ENCODE data around the gene PRRC2C. TPM values are rescaled to one million over a fixed set of nuclear protein-coding genes. Genes with fewer than 3 reads are reported as not detected.

The PRRC2C gene
- total and polyA plus RNA-seq, 2 of the 13 experiments (the other 11 are each of a cell fraction or from before 2014, with no cell fraction given): 46.2 to 57.0 TPM

GRCh38 chr1:171457412-171457811 lies 27.9 kb upstream of the PRRC2C start:
- no peak for ATAC-seq
- TF ChIP-seq ZNF878 (CRISPR knock-in tag; IDR thresholded peaks at IDR 0.05) (no peak), MAFK (conservative IDR thresholded peaks at IDR 0.05 in 1 of 2, IDR thresholded peaks at IDR 0.05 in 1 of 2; ENCODE audit: low read length in 2 of 2) (peak; percentile 13 to 54; a peak in 2 of 4 replicates), ZNF674 (CRISPR knock-in tag; IDR thresholded peaks at IDR 0.05; ENCODE audit: low read depth) (no peak)
- TF ChIP-seq, protein P1, sequence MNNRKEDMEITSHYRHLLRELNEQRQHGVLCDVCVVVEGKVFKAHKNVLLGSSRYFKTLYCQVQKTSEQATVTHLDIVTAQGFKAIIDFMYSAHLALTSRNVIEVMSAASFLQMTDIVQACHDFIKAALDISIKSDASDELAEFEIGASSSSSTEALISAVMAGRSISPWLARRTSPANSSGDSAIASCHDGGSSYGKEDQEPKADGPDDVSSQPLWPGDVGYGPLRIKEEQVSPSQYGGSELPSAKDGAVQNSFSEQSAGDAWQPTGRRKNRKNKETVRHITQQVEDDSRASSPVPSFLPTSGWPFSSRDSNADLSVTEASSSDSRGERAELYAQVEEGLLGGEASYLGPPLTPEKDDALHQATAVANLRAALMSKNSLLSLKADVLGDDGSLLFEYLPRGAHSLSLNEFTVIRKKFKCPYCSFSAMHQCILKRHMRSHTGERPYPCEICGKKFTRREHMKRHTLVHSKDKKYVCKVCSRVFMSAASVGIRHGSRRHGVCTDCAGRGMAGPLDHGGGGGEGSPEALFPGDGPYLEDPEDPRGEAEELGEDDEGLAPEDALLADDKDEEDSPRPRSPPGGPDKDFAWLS (CRISPR knock-in tag; IDR thresholded peaks at IDR 0.05; ENCODE audit: borderline replicate concordance): no peak
- FAIRE-seq: no peak
- Histone ChIP-seq H3K4me2 (ENCODE audit: low read depth, low read length) (no peak overlapping the region), H3K4me3 (replicated peaks in 1 of 3; ENCODE audit: insufficient read depth in 1 of 3, low read depth in 2 of 3, low read length in 3 of 3) (no peak overlapping the region), H3K36me3 (replicated peaks in 1 of 2; ENCODE audit: control insufficient read depth in 1 of 2, insufficient read depth in 2 of 2, low read length in 2 of 2) (no peaks in the 10 kb centered on the region), H2AFZ (ENCODE audit: low read length) (no peak overlapping the region), H4K20me1 (ENCODE audit: insufficient read depth, low read length) (no peaks in the 10 kb centered on the region), H3K79me2 (ENCODE audit: insufficient read depth, low read length) (no peaks in the 10 kb centered on the region), H3K4me1 (ENCODE audit: insufficient read depth, low read length) (peaks cover 10% of the 10 kb centered on the region), H3K27ac (ENCODE audit: extremely low read length, insufficient read depth, low read length) (no peak overlapping the region), H3K9ac (ENCODE audit: insufficient read depth, low read depth, low read length) (no peak overlapping the region), H3K9me3 (ENCODE audit: low read length) (no peaks in the 10 kb centered on the region), H3K27me3 (ENCODE audit: control insufficient read depth in 1 of 2, insufficient read depth in 2 of 2, low read length in 2 of 2) (no peaks in the 10 kb centered on the region)
- ChIA-PET POLR2A (no interaction called here), CTCF (ENCODE audit: low intra/inter-chr PET ratio, low total read pairs) (no interaction called here)
- DNase-seq (ENCODE audit: low spot score): no peak
- 18% methylated on average over 2 of the region's 2 CpGs for WGBS (ENCODE audit: low lambda C conversion rate)
- intact Hi-C loops (cut with micrococcal nuclease; ENCODE audit: unreplicated experiment): no loop called here
- BruUV-seq (replicated peaks): no TSS peak
- in situ Hi-C loops (cut with HindIII; ENCODE audit: extremely low pct_ligation_motif_present, low pct_unique_long_range_greater_than_20kb): no loop called here

- no peak overlapping the region for H2AFZ ChIP-seq (ENCODE audit: low read length)
- no peaks in the 10 kb centered on the region for H3K79me2 ChIP-seq (ENCODE audit: insufficient read depth, low read length)
- ATAC-seq (peak; percentile 51), FAIRE-seq (no peak), DNase-seq (ENCODE audit: low spot score) (no peak)
- in situ Hi-C loops (cut with HindIII; ENCODE audit: extremely low pct_ligation_motif_present, low pct_unique_long_range_greater_than_20kb): no loop called here
- H4K20me1 ChIP-seq (ENCODE audit: insufficient read depth, low read length): no peaks in the 10 kb centered on the region
- intact Hi-C loops (cut with micrococcal nuclease; ENCODE audit: unreplicated experiment): no loop called here
- BruUV-seq (replicated peaks): no TSS peak
- H3K36me3 ChIP-seq (replicated peaks in 1 of 2; ENCODE audit: control insufficient read depth in 1 of 2, insufficient read depth in 2 of 2, low read length in 2 of 2): no peaks in the 10 kb centered on the region
- POLR2A ChIA-PET: no interaction called here
- WGBS (ENCODE audit: low lambda C conversion rate): 44% methylated on average over 4 of the region's 4 CpGs
- no peak overlapping the region for H3K9ac ChIP-seq (ENCODE audit: insufficient read depth, low read depth, low read length)
- H3K4me3 ChIP-seq (replicated peaks in 1 of 3; ENCODE audit: insufficient read depth in 1 of 3, low read depth in 2 of 3, low read length in 3 of 3): no peak overlapping the region
- CTCF ChIA-PET (ENCODE audit: low intra/inter-chr PET ratio, low total read pairs): no interaction called here
- H3K4me2 ChIP-seq (ENCODE audit: low read depth, low read length): no peak overlapping the region
- no peak for TF ChIP-seq ZNF274 (CRISPR knock-in tag; IDR thresholded peaks at IDR 0.05)
- no peak for TF ChIP-seq ZMYM4 (CRISPR knock-in tag; IDR thresholded peaks at IDR 0.05)
- TF ChIP-seq, protein P2, sequence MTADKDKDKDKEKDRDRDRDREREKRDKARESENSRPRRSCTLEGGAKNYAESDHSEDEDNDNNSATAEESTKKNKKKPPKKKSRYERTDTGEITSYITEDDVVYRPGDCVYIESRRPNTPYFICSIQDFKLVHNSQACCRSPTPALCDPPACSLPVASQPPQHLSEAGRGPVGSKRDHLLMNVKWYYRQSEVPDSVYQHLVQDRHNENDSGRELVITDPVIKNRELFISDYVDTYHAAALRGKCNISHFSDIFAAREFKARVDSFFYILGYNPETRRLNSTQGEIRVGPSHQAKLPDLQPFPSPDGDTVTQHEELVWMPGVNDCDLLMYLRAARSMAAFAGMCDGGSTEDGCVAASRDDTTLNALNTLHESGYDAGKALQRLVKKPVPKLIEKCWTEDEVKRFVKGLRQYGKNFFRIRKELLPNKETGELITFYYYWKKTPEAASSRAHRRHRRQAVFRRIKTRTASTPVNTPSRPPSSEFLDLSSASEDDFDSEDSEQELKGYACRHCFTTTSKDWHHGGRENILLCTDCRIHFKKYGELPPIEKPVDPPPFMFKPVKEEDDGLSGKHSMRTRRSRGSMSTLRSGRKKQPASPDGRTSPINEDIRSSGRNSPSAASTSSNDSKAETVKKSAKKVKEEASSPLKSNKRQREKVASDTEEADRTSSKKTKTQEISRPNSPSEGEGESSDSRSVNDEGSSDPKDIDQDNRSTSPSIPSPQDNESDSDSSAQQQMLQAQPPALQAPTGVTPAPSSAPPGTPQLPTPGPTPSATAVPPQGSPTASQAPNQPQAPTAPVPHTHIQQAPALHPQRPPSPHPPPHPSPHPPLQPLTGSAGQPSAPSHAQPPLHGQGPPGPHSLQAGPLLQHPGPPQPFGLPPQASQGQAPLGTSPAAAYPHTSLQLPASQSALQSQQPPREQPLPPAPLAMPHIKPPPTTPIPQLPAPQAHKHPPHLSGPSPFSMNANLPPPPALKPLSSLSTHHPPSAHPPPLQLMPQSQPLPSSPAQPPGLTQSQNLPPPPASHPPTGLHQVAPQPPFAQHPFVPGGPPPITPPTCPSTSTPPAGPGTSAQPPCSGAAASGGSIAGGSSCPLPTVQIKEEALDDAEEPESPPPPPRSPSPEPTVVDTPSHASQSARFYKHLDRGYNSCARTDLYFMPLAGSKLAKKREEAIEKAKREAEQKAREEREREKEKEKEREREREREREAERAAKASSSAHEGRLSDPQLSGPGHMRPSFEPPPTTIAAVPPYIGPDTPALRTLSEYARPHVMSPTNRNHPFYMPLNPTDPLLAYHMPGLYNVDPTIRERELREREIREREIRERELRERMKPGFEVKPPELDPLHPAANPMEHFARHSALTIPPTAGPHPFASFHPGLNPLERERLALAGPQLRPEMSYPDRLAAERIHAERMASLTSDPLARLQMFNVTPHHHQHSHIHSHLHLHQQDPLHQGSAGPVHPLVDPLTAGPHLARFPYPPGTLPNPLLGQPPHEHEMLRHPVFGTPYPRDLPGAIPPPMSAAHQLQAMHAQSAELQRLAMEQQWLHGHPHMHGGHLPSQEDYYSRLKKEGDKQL (CRISPR knock-in tag; IDR thresholded peaks at IDR 0.05; ENCODE audit: low read depth): no peak
- no peak for TF ChIP-seq KLF6 (CRISPR knock-in tag; IDR thresholded peaks at IDR 0.05)
- TF ChIP-seq RFX5 (IDR thresholded peaks at IDR 0.05; ENCODE audit: low read depth, low read length): no peak
- TF ChIP-seq MED1 (CRISPR knock-in tag; IDR thresholded peaks at IDR 0.05): no peak
- no peak for TF ChIP-seq REPIN1 (CRISPR knock-in tag; IDR thresholded peaks at IDR 0.05; ENCODE audit: borderline replicate concordance, low read depth)
- TF ChIP-seq TEAD2 (CRISPR knock-in tag; IDR thresholded peaks at IDR 0.05): no peak
- H3K27me3 ChIP-seq (ENCODE audit: control insufficient read depth in 1 of 2, insufficient read depth in 2 of 2, low read length in 2 of 2): no peaks in the 10 kb centered on the region
- peaks cover 10% of the 10 kb centered on the region for H3K4me1 ChIP-seq (ENCODE audit: insufficient read depth, low read length)
- no peaks in the 10 kb centered on the region for H3K9me3 ChIP-seq (ENCODE audit: low read length)
- no peak overlapping the region for H3K27ac ChIP-seq (ENCODE audit: extremely low read length, insufficient read depth, low read length)
Measured at GRCh38 chr1:171460018-171460620, 25.2 kb upstream of the PRRC2C start.

Measured in HepG2 (cell line).